Testis (tissue), 3 donors: ENCODE data around the gene A2M. TPM values are rescaled to one million over a fixed set of nuclear protein-coding genes. Genes with fewer than 3 reads are reported as not detected.

ENCODE experiments used
- DNase-seq: peaks from one replicate; pipeline ENCODE4 v3.0.0-alpha.2; 2019
- H3K27ac ChIP-seq, 2 donors: fragments of 200-600 bp; sonication (generic); one replicate each; pipeline ENCODE4 v1.5.1; 2019
- H3K27me3 ChIP-seq: fragments of 200-600 bp; sonication (generic); one replicate; pipeline ENCODE4 v1.5.1; 2019
- H3K36me3 ChIP-seq: fragments of 200-600 bp; sonication (generic); one replicate; pipeline ENCODE4 v1.5.1; 2017; ENCODE audit warnings: low read depth; ENCODE audit errors: missing control alignments
- H3K4me1 ChIP-seq: fragments of 200-600 bp; sonication (generic); one replicate; pipeline ENCODE4 v1.5.1; 2019
- H3K4me3 ChIP-seq, 2 donors: fragments of 200-600 bp; sonication (generic); one replicate each; pipeline ENCODE4 v1.5.1; 2017 to 2019
- H3K9me3 ChIP-seq: fragments of 200-600 bp; sonication (generic); one replicate; pipeline ENCODE4 v1.5.1; 2017
- CTCF ChIP-seq, 3 experiments: fragments of 450-650 bp in 2 of 3; fragments of 200-600 bp in 1 of 3; sonication (generic) in 1 of 3; IDR thresholded peaks; one replicate each; pipeline ENCODE4 v1.5.1; 2016 to 2019; ENCODE audit warnings: antibody characterized with exemption in 3 of 3, mild to moderate bottlenecking in 2 of 3, moderate library complexity in 1 of 3
- POLR2A ChIP-seq: fragments of 450-650 bp; IDR thresholded peaks from one replicate; pipeline ENCODE4 v1.6.1; 2017; ENCODE audit warnings: antibody characterized with exemption, mild to moderate bottlenecking, moderate library complexity
- WGBS, 2 donors: methylation state at CpG; one replicate each; pipeline ENCODE4 v1.1.5; 2018; 5-methylcytosine and 5-hydroxymethylcytosine counted together
- intact Hi-C: fragments of 100-400 bp; cut with DNase I; formaldehyde crosslinking; loops from one replicate; pipeline ENCODE4 v1.15.1; 2023; ENCODE audit warnings: low total_unique reads
- polyA plus RNA-seq: library from polyadenylated mRNA; stranded (reverse); fragments of 350-450 nt; fragmentation: Illumina TruSeq; extraction: RNeasy Lipid Tissue Mini Kit (QIAGEN cat#74804); gene quantifications from one replicate; pipeline ENCODE4 v1.2.3, GENCODE V29; 2014; ENCODE audit warnings: low read depth, low replicate concordance; ENCODE audit not compliant: insufficient read depth
- total RNA-seq, 2 donors: library from RNA; depleted of rRNA; stranded (reverse); fragments of >200 nt; gene quantifications; one replicate each; pipeline ENCODE4 v1.2.3, GENCODE V29; 2016

A2M gene
- total and polyA plus RNA-seq, 3 donors from 2014 or later: 64.2 to 200 (median 151) TPM

GRCh38 chr12:9068600-9068999, 47.1 kb downstream of the A2M start:
- no peaks in the 10 kb centered on the region for H3K9me3 ChIP-seq
- H3K4me3 ChIP-seq: no peak overlapping the region
- H3K4me1 ChIP-seq: no peaks in the 10 kb centered on the region
- no peak for TF ChIP-seq POLR2A
- no peak for TF ChIP-seq CTCF (IDR thresholded peaks at IDR 0.05)
- H3K36me3 ChIP-seq: no peaks in the 10 kb centered on the region
- H3K27ac ChIP-seq: no peak overlapping the region
- H3K27me3 ChIP-seq: no peaks in the 10 kb centered on the region
- intact Hi-C loops: no loop called here
- WGBS, 2 donors: 84 to 91% methylated on average over 4 of the region's 4 CpGs
- no peak for DNase-seq

- WGBS, 2 donors: 83 to 93% methylated on average over 1 of the region's 1 CpG
- Histone ChIP-seq H3K27ac (no peak overlapping the region), H3K9me3 (no peaks in the 10 kb centered on the region), H3K36me3 (no peaks in the 10 kb centered on the region), H3K4me3 (no peak overlapping the region), H3K4me1 (no peaks in the 10 kb centered on the region), H3K27me3 (no peaks in the 10 kb centered on the region)
- intact Hi-C loops: no loop called here
- TF ChIP-seq POLR2A (no peak), CTCF (IDR thresholded peaks at IDR 0.05) (no peak)
- DNase-seq: no peak
These were observed 47.6 kb downstream of the A2M start for GRCh38 chr12:9068086-9068485.

GRCh38 chr12:9066755-9067423, 48.8 kb downstream of the A2M start:
- no peaks in the 10 kb centered on the region for H3K36me3 ChIP-seq
- DNase-seq: no peak
- no peak overlapping the region for H3K4me3 ChIP-seq
- 74 to 76% methylated on average over 3 of the region's 3 CpGs for WGBS, 2 donors
- intact Hi-C loops: no loop called here
- no peaks in the 10 kb centered on the region for H3K4me1 ChIP-seq
- H3K27me3 ChIP-seq: no peaks in the 10 kb centered on the region
- H3K9me3 ChIP-seq: no peaks in the 10 kb centered on the region
- H3K27ac ChIP-seq: no peak overlapping the region
- no peak for TF ChIP-seq CTCF (IDR thresholded peaks at IDR 0.05)
- no peak for TF ChIP-seq POLR2A

GRCh38 chr12:9066183-9066623, 49.5 kb downstream of the A2M start:
- Histone ChIP-seq H3K27ac (no peak overlapping the region), H3K27me3 (no peaks in the 10 kb centered on the region), H3K36me3 (no peaks in the 10 kb centered on the region), H3K4me1 (no peaks in the 10 kb centered on the region), H3K4me3 (no peak overlapping the region), H3K9me3 (no peaks in the 10 kb centered on the region)
- WGBS, 2 donors: 90 to 97% methylated on average over 4 to 9 of the region's 9 CpGs
- intact Hi-C loops: no loop called here
- TF ChIP-seq POLR2A: no peak
- no peak for TF ChIP-seq CTCF (IDR thresholded peaks at IDR 0.05)
- DNase-seq: no peak

GRCh38 chr12:9065607-9065856, 50.2 kb downstream of the A2M start:
- DNase-seq: no peak
- Histone ChIP-seq H3K4me3 (peak overlapping the region; percentile 68 to 95), H3K27ac (peak overlapping the region; percentile 94 to 99), H3K9me3 (no peaks in the 10 kb centered on the region), H3K27me3 (no peaks in the 10 kb centered on the region), H3K36me3 (no peaks in the 10 kb centered on the region), H3K4me1 (no peaks in the 10 kb centered on the region)
- WGBS, 2 donors: 75% methylated on average over 1 of the region's 1 CpG; no CpG with 5 or more reads in 1 of the 2 donors
- intact Hi-C loops: no loop called here
- no peak for TF ChIP-seq POLR2A
- no peak for TF ChIP-seq CTCF (IDR thresholded peaks at IDR 0.05)
